ENCODE measurements around the gene CUL9.
"Not testable (repeated sequence)": the region's sequence is repeated elsewhere in the genome, so short reads cannot be mapped to it uniquely, and the experiment has no call there.

The CUL9 gene

DNA sequence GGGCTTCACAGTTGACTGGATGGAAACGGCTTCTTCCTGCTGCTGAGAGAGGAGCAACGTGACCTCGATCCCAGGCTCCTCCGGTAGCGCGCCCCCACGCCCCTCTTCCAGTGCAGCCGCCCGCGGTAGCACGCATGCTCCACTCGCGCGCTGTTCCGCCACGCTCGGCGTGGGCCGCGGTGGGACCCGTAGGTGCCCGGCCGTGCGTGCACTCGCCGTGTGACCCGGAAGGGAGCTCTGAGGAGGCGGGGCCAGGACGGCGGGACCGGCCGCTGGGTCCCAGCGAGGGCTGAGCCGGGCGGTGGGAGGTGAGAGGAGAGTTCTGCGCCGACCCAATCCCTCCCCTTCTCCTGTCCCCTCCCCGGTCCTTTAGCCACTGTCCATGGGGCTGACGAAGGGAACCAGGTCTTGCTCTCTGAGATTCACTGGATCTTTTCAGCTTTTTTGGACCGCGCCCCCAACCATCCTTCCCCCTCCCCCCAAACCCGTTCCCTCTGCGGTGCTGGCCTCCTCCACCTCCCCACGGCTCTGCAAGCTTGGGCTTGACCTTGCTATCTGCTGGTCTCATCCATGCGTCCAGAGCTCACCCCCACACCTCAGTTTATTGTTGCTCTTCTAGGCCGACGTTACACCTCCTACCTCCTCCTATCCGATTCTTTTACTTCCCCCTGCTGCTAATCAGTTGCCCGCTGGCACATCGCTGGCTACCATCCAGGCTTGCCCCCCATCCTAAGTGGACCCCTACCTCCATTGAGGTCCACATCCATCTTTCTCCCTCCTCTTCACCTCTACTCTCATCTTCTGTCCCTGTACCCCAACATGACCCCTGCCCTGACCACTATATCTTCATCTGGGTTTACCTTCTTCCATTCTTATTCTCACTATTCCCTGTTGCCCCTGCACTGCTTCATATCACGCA lies at the start of gene CUL9:
TSS of gene CUL9 (plus strand) at position 255 of the 919 bp plus-strand sequence. CDS start 2,115 bp downstream, outside the sequence.
- peak; percentile 61 to 95 (median 90) for DNase-seq
- intact Hi-C loops (cut with DNase I) = loop anchor here (5.0 kb wide), 1 partner anchor 125 kb away; the partner anchor contains the start of genes KLC4 and MRPL2

DNA sequence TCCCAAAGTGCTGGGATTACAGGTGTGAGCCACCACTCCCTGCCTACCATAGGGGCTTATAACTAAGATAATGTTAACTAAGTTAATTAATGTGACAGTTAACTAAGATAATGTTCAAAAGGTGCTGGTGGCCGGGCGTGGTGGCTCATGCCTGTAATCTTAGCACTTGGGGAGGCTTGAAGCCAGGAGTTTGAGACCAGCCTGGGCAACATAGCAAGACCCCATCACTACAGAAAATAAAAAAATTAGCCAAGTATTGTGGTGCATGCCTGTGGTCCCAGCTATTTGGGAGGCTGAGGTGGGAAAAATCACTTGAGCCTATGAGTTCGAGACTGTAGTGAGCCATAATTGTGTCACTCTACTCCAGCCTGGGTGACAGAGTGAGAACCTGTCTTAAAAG lies 43.7 kb upstream of the CUL9 start:
- intact Hi-C loops (cut with DNase I) = no loop called here
- no peak for DNase-seq

DNA sequence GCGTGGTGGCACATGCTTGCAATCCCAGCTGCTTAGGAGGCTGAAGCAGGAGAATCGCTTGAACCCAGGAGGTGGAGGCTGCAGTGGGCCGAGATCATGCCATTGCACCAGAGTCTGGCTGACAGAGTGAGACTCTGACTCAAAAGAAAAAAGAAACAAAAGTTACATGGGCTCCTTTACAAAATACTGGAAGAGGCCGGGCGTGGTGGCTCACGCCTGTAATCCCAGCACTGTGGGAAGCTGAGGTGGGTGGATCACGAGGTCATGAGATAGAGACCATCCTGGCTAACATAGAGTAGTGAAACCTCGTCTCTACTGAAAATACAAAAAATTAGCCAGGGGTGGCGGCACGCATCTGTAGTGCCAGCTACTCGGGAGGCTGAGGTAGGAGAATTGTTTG lies 42.0 kb upstream of the CUL9 start:
- DNase-seq = not testable (repeated sequence)
- intact Hi-C loops (cut with DNase I) = loop anchor here (5.0 kb wide), 1 partner anchor 238 kb away; no protein-coding TSS in a partner anchor

DNA sequence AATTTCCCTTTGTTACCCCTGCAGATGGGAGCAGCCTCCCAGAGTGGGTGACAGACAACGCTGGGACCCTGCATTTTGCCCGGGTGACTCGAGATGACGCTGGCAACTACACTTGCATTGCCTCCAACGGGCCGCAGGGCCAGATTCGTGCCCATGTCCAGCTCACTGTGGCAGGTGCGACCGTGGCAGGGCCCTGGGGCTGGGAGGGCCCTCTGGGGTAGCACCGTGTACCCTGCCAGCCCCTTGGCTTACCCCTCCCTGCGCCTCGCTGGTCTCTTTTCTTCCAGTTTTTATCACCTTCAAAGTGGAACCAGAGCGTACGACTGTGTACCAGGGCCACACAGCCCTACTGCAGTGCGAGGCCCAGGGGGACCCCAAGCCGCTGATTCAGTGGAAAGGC lies 40.4 kb upstream of the CUL9 start:
- intact Hi-C loops (cut with DNase I) = loop anchor here (5.0 kb wide), 1 partner anchor 239 kb away; no protein-coding TSS in a partner anchor
- DNase-seq = no peak

DNA sequence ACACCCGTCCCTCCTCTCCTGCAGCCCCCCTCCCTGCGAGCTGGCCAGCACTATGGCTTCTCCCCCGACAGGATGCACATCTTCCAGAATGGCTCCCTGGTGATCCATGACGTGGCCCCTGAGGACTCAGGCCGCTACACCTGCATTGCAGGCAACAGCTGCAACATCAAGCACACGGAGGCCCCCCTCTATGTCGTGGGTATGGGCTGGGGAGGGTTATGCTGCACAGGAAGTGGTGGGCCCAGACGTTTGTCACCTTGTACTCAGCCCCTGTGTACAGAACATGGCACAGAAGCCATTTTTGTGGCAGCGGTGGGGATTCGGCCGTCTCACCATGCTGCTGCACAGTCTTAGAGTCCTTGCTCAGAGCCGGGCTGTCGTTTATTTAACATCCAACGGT lies 39.9 kb upstream of the CUL9 start:
- intact Hi-C loops (cut with DNase I) = loop anchor here (5.0 kb wide), 1 partner anchor 240 kb away; no protein-coding TSS in a partner anchor
- DNase-seq = no peak

DNA sequence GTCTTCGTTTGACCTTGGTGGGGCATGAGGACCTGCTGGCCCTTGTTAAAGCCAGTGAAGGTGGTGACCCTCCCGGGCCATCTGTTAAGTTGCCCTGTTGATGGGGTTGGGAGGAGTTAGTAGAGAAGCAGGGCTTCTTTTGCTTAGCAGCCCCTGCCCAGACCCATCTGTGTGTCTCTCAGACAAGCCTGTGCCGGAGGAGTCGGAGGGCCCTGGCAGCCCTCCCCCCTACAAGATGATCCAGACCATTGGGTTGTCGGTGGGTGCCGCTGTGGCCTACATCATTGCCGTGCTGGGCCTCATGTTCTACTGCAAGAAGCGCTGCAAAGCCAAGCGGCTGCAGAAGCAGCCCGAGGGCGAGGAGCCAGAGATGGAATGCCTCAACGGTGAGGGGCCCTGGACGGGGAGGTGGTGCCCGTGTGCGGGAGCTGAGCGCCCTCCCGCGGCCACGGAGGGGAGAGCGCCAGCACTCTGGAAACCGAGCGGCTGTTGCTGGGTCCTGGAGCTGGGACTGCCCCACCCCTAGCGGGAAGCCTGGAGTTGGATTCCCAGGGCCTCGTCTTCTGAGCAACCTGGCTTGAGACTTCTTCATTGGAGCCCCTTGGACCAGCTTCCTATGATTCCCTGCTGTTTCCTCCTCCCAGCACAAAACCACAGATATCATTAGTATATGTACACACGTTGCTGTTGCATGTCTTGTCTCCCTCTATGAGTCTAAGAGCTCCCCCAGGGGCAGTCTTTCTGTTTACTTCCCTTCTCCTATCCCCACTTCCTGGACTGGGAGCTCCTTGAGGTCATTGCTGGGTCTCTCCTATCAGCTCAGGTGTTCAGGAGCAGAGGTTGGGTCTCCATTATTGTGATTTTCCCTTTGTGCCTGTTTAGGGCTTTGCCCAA lies 38.5 kb upstream of the CUL9 start:
- intact Hi-C loops (cut with DNase I) = loop anchor here (5.0 kb wide), 1 partner anchor 241 kb away; no protein-coding TSS in a partner anchor
- peak; percentile 65 to 90 (median 80) for DNase-seq

DNA sequence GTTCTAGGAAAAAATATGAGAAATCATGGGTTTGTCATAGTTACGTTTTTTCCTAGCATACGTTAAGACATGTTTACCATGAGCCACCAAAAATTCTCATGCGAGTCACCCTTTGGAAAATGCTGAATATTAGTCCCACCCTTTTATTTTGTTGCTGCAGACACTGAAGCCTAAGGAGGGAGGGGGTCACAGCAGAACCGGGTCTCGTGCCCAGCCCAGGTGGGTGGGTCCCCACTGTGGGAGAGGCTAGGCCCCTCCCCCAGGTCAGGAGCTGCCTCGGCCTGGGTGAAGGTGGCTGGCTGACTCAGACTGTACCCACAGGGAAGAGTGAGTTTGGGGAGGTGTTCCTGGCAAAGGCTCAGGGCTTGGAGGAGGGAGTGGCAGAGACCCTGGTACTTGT lies 37.1 kb upstream of the CUL9 start:
- DNase-seq = no peak
- intact Hi-C loops (cut with DNase I) = loop anchor here (5.0 kb wide), 1 partner anchor 243 kb away; no protein-coding TSS in a partner anchor

DNA sequence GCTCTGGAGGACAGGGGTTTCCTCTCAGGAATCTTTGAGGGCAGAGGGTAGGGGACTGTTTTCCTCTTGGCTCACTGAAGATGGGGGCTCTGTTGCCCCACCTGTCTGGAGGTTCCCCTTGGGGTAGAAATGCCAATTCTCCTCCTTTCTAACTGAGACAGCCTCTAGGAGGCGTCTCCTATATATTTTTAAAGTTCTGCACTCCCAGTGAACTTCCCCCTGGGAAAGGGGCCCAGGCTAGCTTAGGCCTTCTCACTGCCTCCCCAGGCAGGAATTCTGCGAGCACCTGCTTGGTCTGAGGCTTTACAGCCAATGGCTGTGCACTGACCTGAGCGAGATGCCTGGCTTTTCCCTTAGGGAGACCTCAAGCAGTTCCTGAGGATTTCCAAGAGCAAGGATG lies 35.7 kb upstream of the CUL9 start:
- DNase-seq = no peak

DNA sequence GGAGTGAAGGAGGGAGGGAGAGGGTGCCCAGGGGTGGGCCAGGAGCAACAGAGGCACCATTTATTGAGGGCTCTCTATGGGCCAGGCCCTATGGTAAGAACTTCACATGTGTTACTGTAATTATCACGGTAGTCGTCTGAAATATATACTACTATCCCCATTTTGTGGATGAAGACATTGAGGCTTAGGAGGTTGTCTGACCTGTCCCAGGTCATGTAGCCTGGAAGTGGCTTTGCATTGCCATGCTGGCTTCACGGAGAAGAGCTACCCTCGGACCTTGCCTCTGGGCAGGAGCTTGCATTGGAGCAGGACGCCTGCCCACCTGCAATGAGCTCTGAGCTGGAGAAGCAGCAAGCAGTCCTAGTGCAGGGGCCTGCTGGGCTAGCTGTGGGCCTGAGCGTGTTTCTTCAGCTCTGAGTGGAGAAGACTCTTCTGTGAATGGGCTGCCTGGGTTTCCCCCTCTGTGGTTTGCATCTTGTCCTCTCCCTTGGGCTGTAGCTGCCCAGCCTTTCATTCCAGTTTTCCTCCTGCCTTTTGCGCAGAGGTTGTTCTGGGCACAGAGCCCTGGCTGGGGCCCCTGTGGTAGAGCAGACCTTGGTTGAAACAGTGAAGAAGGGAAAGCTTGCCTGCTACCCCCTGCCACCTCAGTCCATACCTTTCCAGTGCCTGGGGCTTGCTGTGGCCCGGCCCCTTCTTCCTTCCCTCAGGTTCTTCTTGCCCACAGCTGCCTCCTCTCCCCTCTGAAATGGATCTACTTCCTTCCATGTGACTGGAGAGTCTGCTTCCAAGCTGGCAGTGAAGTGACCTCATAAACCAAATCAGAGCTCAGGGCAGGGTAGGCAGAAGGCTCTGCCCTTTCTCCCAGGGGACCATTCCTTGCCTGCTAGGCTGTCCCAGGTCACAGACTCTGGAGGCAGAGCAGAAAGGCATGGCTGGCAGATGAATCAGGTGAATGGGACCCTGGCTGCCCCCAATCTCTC lies 35.0 kb upstream of the CUL9 start:
- no peak for DNase-seq
- intact Hi-C loops (cut with DNase I) = no loop called here

More for the DNA sequence above, 35.7 kb upstream of the CUL9 start:
- intact Hi-C loops (cut with DNase I) = no loop called here

DNA sequence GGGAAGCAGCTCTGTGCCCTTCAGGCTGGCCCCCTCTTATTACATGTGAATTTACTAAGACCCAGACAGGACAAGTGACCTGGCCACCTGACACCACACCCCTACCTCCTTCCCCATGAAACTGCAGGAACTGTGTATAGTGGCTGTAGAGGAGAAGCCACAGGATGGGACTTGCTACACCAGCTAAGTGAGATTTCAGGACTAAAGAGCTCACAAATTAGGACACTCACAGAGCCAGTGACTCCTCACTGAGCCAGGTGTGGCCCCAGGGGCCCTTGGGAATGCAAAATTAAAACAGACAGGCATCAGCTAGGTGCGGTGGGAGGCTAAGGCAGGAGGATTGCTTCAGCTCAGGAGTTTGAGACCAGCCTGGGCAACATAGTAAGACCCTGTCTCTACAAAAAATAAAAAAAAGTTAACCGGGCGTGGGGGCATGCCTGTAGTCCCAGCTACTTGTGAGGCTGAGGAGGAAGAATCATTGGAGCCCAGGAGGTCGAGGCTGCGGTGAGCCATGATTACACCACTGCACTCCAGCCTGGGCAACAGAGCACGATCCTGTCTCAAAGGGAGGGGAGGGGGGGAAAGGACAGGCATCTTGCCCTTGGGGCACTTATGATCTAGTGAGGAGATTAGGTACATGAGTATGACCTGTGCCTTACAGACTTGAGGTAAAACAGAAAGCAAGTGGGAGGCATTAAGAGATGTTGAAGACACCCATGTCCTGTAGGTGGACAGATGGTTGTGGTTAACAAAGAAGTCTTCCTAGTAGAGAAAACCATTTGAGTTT lies 34.1 kb upstream of the CUL9 start:
- DNase-seq = no peak
- intact Hi-C loops (cut with DNase I) = no loop called here

DNA sequence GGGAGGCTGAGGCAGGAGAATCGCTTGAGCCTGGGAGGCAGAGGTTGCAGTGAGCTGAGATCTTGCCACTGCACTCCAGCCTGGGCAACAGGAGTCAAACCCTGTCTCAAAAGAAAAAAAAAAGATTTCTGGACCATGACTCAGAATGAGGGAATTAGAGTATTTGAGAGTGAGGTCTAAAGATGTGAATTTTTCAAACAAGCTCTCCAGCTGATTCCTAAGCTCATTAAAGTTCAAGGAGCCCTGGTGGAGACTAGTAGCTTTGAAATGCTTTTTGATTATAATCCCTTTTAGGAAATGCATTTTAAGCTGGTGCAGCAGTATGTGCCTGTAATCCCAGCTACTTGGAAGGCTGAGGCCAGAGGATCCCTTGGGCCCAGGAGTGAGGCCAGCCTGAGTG lies 32.7 kb upstream of the CUL9 start:
- intact Hi-C loops (cut with DNase I) = no loop called here
- no peak for DNase-seq

DNA sequence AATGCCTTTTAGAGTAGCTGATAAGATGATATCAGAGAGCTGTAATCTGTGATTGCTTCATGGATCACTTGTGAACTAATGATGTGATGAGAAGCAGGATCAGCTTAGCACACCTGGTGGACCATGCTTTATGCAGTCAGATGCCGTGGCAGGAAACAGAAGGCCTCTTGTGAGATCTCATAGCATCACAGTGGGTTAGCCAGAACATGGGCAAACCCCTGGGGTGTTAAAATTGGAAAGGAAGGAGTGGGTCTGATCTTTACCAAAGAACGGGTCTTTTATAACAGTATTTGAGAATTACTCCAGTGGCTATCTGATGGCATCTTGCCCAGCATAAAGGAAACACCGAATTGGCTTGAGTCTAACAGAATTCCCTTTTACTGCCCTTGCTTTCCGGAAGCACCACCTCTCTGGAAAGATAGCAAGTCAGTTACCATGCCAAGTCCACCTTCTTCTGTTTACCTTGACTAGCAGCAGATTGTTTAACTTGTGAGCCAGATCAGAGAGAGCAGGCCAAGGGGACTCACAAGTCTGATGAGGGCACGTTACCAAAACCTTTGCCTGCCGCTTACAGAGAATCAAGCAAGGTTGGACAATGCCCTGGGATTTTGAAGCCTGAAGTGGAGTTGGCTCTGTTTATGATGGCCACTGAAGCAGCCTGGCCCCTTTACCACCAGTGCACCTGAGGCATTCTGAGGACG lies 31.8 kb upstream of the CUL9 start:
- no peak for DNase-seq
- intact Hi-C loops (cut with DNase I) = no loop called here

DNA sequence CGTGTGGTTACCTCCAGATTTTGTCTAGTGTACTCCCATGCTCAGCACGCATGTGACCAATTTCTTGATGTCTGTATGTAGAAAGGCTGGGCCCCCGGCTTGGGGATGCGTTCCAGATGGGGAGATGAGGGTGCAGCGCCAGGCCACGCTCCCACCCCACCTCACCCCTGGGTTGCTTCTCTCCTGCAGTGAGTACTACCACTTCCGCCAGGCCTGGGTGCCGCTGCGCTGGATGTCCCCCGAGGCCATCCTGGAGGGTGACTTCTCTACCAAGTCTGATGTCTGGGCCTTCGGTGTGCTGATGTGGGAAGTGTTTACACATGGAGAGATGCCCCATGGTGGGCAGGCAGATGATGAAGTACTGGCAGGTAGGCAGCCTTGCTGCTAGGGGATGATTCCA lies 22.4 kb upstream of the CUL9 start:
- DNase-seq = no peak
- intact Hi-C loops (cut with DNase I) = no loop called here

DNA sequence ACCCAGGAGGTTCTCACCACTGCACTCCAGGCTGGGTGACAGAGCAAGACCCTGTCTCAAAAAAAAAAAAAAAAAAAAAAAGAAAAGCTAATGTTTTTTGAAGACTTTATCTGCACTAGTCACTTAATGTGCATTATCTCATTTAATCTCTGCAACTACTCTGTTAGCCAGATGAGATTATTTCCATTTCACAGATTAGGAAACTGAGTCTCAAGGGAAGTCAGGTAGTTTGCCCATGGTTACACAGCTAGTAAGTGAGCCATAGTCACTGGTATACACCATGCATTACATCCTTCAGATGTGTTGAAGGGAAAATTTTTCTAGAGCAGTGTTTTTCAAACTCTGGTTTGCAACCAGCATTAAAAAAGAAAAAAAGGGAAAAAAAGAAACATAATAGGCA lies 18.1 kb upstream of the CUL9 start:
- intact Hi-C loops (cut with DNase I) = no loop called here
- DNase-seq = no peak

DNA sequence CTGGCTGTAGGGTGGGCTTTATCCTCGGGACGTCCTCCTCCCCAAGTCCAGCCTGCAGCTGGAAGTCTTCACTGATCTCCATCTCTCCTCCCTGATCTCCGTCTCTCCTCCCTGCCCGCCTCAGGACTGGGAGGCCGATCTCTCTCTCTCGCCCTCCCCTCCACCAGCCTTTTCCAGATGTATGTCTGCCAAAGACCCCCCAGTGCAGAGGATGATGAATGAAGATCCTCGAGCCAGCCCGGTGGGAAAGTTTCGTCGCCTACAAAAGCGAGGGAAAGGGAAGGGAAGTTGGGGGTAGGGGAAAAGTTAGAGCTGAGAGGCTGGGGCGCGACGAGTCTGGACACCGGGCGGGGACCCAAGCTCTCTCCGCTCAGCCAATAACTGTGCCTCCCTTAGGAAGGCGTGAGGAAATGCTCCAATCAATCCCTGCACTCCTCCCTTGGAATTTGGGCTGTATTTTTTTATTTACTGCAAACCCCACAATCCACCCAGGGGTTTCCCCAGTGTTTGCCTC lies 11.5 kb upstream of the CUL9 start:
- intact Hi-C loops (cut with DNase I) = loop anchor here (5.0 kb wide), 1 partner anchor 77 kb away; no protein-coding TSS in a partner anchor

DNA sequence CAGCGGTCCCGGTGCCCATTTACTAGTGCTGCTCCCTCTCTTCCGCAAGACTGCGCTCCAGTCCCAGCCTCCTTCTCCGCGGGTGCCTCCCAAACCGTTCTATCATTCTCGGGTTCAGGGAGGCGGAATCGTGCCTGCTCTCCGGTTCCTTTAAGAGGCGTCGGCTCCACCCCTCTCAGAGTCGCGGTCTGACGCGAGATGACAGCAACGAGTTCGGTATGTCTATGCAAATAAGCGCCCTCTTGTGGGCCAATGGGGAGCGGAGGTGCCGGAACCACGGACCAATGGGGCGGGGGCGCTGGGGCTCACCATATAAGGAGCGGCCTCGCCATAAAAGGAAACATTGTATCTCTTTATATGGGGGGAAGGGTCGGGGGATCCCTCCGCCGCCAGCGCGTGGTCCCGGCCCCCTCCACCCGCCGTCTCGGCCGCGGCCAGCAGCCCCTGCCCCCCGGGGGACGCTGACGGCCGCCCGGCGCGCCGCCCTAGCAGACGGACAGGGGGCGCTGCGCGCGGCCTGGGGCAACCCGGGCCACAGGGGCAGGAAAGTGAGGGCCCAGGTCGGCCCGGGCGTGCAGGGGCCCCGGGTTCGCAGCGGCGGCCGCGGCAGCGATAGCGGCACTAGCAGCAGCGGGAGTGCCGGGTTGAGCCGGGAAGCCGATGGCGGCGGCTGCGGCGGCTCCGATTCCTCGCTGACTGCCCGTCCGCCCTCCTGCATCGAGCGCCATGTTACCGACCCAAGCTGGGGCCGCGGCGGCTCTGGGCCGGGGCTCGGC lies 10.9 kb upstream of the CUL9 start, which contains the start of gene SRF:
TSS of gene SRF (plus strand) at position 339 of the 776 bp plus-strand sequence. CDS start at position 727, 388 bp downstream.
- intact Hi-C loops (cut with DNase I) = loop anchor here (5.0 kb wide), 1 partner anchor 76 kb away; no protein-coding TSS in a partner anchor
- DNase-seq = peak; percentile 98 to 100 (median 100)

More for the DNA sequence above, 11.5 kb upstream of the CUL9 start:
- DNase-seq = peak in 11 of 42 donors; percentile 9 to 77 (median 56)

All from head of caudate nucleus (tissue), 42 donors.